Stomach (tissue), 9 donors: ENCODE data around the gene HEPACAM. TPM values are rescaled to one million over a fixed set of nuclear protein-coding genes. Genes with fewer than 3 reads are reported as not detected.

Experiments
- DNase-seq, 2 donors: peaks; one replicate each; pipeline versions ENCODE4 v3.0.0 to v3.0.0-alpha.2; 2013 to 2019
- H3K27ac ChIP-seq, 5 donors: fragments of 200-600 bp in 4 of 5; sonication (generic) in 4 of 5; one replicate each; pipeline ENCODE4 v1.5.1; 2013 to 2019; ENCODE audit warnings: mild to moderate bottlenecking in 1 of 5, moderate library complexity in 1 of 5
- H3K27me3 ChIP-seq, 3 donors: fragments of 200-600 bp; sonication (generic); one replicate each; pipeline ENCODE4 v1.5.1; 2017 to 2019; ENCODE audit warnings: mixed run types in 1 of 3
- H3K36me3 ChIP-seq, 4 donors: fragments of 200-600 bp; sonication (generic); 1 replicate in 3 of 4; 2 replicates in 1 of 4; pipeline ENCODE4 v1.5.1; 2016 to 2019
- H3K4me1 ChIP-seq, 4 donors: fragments of 200-600 bp; sonication (generic); one replicate each; pipeline ENCODE4 v1.5.1; 2016 to 2019
- H3K4me3 ChIP-seq, 4 donors: fragments of 200-600 bp; sonication (generic) in 3 of 4; one replicate each; pipeline ENCODE4 v1.5.1; 2016 to 2019; ENCODE audit warnings: mild to moderate bottlenecking in 1 of 4
- H3K9me3 ChIP-seq, 4 donors: fragments of 200-600 bp; sonication (generic); one replicate each; pipeline ENCODE4 v1.5.1; 2016 to 2019
- EP300 ChIP-seq: sonication (generic); formaldehyde crosslinking; IDR thresholded peaks from one replicate; pipeline ENCODE4 v1.6.1; 2017; ENCODE audit warnings: antibody characterized with exemption
- POLR2A ChIP-seq, 4 donors: fragments of 450-650 bp; IDR thresholded peaks; one replicate each; pipeline ENCODE4 v1.6.1; 2016; ENCODE audit warnings: antibody characterized with exemption in 4 of 4, control low read depth in 2 of 4, mild to moderate bottlenecking in 1 of 4, moderate library complexity in 1 of 4
- POLR2AphosphoS5 ChIP-seq, 3 donors: sonication (generic); formaldehyde crosslinking; IDR thresholded peaks; one replicate each; pipeline ENCODE4 v1.6.1; 2016; ENCODE audit warnings: antibody characterized with exemption in 3 of 3
- WGBS, 5 donors: extraction: QIAGEN DNeasy Blood & Tissue Kit in 3 of 5; methylation state at CpG; one replicate each; pipeline versions ENCODE4 v1.1.5 to v1.1.7; 2013 to 2018; 5-methylcytosine and 5-hydroxymethylcytosine counted together
- intact Hi-C: fragments of 100-400 bp; cut with DNase I; formaldehyde crosslinking; loops from one replicate; pipeline ENCODE4 v1.15.1; 2023; ENCODE audit warnings: low total_unique reads
- polyA plus RNA-seq, 3 donors: library from polyadenylated mRNA; stranded (reverse); fragments of 200-250 nt; gene quantifications; one replicate each; pipeline ENCODE4 v1.2.3, GENCODE V29; 2013
- total RNA-seq, 5 donors: library from RNA; depleted of rRNA; stranded (reverse); fragments of >200 nt; gene quantifications; one replicate each; pipeline versions ENCODE4 v1.1.0 to v1.2.3, GENCODE V29; 2014 to 2016
- TF ChIP-seq, protein P1 (sequence below), 7 experiments: fragments of 450-650 bp in 4 of 7; fragments of 200-600 bp in 3 of 7; sonication (generic) in 3 of 7; IDR thresholded peaks; one replicate each; pipeline ENCODE4 v1.5.1; 2016 to 2019; ENCODE audit warnings: antibody characterized with exemption in 7 of 7, control low read depth in 2 of 7, mild to moderate bottlenecking in 1 of 7
- donor health status: healthy with polysubstance abuse.
- donor health status: Bipolar disorder and iron deficiency.
- donor health status: healthy.

The HEPACAM gene
- total and polyA plus RNA-seq, 8 donors: 0.10 TPM; not detected in 7

DNA sequence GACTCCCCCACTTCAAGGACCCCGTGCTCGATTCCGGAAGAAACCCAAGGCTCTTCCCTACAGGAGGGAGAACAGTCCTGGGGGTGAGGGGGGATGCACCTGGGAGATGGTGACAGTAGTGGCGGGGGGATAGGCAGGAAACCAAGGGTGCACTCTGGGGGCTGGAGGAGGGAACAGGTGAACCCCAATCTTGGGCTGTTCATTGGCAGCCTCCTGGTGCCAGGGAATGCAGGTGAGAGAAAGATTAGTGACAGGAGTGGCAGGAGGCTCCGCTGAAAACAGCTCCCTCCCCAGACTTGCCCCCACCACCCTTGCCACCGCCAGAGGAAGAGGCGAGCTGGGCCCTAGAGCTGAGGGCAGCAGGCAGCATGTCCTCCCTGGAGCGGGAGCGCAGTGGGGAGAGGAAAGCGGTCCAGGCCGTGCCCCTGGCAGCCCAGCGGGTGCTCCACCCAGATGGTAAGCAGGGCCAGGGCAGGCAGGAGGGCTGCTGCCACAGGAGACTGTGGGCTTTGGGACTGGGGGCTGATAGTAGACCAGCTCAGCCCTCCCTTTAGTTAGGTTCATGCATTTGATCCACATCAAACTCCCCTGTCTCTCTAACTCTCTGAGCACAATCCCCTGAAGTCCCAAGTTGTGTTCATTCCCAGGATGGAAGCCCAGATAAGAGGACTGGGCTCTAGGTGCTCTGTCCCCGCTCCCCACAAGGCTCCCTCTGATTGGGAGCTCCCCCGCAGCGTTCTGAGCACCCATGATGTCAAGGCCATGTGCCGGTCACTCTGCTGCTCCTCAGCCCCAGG is 56.2 kb downstream of the HEPACAM start:
- Histone ChIP-seq H3K27me3 (peaks cover 0 to 21% (median 6%) of the 10 kb centered on the region in 3 donors), H3K27ac (peak overlapping the region in 1 of 5 donors; percentile 20), H3K9me3 (no peaks in the 10 kb centered on the region), H3K4me3 (no peak overlapping the region), H3K4me1 (peaks cover 22 to 36% (median 31%) of the 10 kb centered on the region in 4 donors), H3K36me3 (no peaks in the 10 kb centered on the region)
- no peak for DNase-seq
- TF ChIP-seq POLR2A (IDR thresholded peaks at IDR 0.05): no peak
- TF ChIP-seq, protein P1, sequence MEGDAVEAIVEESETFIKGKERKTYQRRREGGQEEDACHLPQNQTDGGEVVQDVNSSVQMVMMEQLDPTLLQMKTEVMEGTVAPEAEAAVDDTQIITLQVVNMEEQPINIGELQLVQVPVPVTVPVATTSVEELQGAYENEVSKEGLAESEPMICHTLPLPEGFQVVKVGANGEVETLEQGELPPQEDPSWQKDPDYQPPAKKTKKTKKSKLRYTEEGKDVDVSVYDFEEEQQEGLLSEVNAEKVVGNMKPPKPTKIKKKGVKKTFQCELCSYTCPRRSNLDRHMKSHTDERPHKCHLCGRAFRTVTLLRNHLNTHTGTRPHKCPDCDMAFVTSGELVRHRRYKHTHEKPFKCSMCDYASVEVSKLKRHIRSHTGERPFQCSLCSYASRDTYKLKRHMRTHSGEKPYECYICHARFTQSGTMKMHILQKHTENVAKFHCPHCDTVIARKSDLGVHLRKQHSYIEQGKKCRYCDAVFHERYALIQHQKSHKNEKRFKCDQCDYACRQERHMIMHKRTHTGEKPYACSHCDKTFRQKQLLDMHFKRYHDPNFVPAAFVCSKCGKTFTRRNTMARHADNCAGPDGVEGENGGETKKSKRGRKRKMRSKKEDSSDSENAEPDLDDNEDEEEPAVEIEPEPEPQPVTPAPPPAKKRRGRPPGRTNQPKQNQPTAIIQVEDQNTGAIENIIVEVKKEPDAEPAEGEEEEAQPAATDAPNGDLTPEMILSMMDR (IDR thresholded peaks at IDR 0.05): no peak
- no peak for TF ChIP-seq EP300
- no peak for TF ChIP-seq POLR2AphosphoS5 (IDR thresholded peaks at IDR 0.05)
- WGBS, 5 donors: 87 to 93% (median 91%) methylated on average over 10 to 16 of the region's 16 CpGs
- intact Hi-C loops: no loop called here

DNA sequence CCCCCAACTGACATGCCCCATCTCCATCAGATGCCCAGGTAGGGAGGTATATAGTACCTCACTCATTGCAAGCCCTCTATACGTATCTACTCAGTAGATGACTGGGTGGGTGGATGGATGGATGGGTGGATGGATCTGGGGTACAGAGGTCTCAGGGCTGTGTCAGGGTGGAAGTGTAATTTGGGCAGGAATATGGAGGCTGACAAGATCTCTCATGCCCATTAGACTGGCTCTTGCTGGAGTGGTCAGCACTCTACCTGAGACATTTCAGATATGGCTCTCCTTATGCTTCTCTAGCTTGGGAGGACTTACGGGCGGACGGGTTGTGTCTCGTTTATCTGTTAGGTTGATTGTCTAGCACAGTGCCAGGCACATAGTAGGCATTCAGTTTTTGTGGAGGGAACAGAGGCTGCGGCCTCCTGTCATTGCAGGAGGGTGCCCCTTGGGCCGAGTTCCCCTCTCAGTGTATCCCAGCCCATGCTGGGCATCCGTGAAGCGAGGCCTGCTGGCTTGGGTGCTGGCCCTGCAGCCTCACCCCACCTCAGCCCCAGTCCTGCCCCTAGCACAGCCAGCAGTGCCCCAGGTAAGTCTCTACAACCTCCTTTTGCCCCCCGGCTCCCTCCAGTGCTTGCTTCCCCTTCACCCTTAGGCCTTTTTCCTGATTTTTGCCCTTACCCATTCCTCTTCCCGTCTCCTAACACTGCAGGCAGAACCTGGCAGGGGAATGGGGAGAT is 56.9 kb downstream of the HEPACAM start:
- H3K4me3 ChIP-seq: no peak overlapping the region
- H3K36me3 ChIP-seq: no peaks in the 10 kb centered on the region
- DNase-seq: no peak
- no peak overlapping the region for H3K27ac ChIP-seq
- TF ChIP-seq, protein P1 (IDR thresholded peaks at IDR 0.05): no peak
- TF ChIP-seq EP300 (no peak), POLR2A (IDR thresholded peaks at IDR 0.05) (no peak), POLR2AphosphoS5 (IDR thresholded peaks at IDR 0.05) (no peak)
- intact Hi-C loops: no loop called here
- H3K9me3 ChIP-seq: no peaks in the 10 kb centered on the region
- WGBS, 5 donors: 86 to 95% (median 94%) methylated on average over 7 to 11 of the region's 11 CpGs
- peaks cover 0 to 26% (median 6%) of the 10 kb centered on the region in 3 donors for H3K27me3 ChIP-seq
- peaks cover 22 to 36% (median 31%) of the 10 kb centered on the region in 4 donors for H3K4me1 ChIP-seq

DNA sequence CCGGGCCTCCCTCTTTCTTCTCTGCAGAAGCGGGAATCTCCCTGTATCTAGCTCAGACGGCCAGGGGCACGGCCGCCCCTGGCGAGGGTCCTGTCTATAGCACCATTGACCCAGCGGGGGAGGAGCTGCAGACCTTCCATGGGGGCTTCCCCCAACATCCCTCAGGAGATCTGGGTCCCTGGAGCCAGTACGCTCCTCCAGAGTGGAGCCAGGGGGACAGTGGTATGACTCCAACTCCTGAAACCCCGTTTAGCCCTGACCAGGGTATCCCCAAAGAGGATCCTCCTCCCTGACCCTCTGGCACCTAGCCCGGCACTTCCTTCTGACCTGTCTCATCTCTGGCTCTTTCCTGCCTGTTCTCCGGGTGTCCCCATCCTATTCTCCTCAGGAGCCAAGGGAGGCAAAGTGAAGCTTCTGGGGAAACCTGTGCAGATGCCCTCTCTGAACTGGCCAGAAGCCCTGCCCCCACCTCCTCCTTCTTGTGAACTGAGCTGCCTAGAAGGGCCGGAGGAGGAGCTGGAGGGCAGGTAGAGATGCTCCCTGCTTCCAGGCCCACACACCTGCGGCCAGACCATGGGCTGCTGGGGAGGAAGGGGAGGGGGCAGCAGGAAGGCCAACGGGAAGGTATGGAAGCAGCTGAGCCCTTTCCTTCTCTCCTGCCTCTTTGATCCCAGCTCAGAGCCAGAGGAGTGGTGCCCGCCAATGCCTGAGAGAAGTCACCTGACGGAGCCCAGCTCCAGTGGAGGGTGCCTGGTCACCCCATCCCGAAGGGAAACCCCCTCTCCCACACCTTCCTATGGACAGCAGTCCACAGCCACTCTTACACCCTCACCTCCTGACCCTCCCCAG is 57.7 kb downstream of the HEPACAM start:
- no peak for DNase-seq
- peaks cover 0 to 34% (median 10%) of the 10 kb centered on the region in 3 donors for H3K27me3 ChIP-seq
- 63 to 76% (median 73%) methylated on average over 17 of the region's 17 CpGs for WGBS, 5 donors
- no peak overlapping the region for H3K4me3 ChIP-seq
- peak overlapping the region in 2 of 5 donors; percentile 90 to 91 for H3K27ac ChIP-seq
- H3K4me1 ChIP-seq: peaks cover 22 to 36% (median 31%) of the 10 kb centered on the region in 4 donors
- intact Hi-C loops: no loop called here
- no peaks in the 10 kb centered on the region for H3K9me3 ChIP-seq
- TF ChIP-seq POLR2AphosphoS5 (IDR thresholded peaks at IDR 0.05) (no peak), EP300 (no peak), POLR2A (IDR thresholded peaks at IDR 0.05) (no peak)
- TF ChIP-seq, protein P1 (IDR thresholded peaks at IDR 0.05): no peak
- no peaks in the 10 kb centered on the region for H3K36me3 ChIP-seq

DNA sequence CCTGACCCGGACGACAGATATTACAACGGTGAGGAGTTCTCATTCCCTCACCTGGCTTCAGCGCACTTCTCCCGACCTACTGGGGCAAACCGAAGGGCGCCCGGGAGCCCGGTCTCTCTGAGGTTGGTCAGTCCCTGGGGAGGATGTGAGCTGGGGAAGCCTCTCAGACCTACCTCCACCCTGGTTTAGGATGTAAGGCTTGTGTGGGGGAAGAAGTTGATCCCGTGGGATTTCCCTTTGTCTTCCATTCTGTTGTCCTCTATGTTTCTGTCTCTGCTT is 58.3 kb downstream of the HEPACAM start:
- H3K4me1 ChIP-seq: peaks cover 19 to 33% (median 29%) of the 10 kb centered on the region in 4 donors
- no peaks in the 10 kb centered on the region for H3K9me3 ChIP-seq
- DNase-seq: no peak
- TF ChIP-seq POLR2A (IDR thresholded peaks at IDR 0.05) (no peak), EP300 (no peak), POLR2AphosphoS5 (IDR thresholded peaks at IDR 0.05) (no peak)
- TF ChIP-seq, protein P1 (IDR thresholded peaks at IDR 0.05): no peak
- peak overlapping the region in 3 of 5 donors; percentile 88 to 91 (median 90) for H3K27ac ChIP-seq
- H3K4me3 ChIP-seq: peak overlapping the region in 3 of 4 donors; percentile 49 to 75 (median 58)
- no peaks in the 10 kb centered on the region for H3K36me3 ChIP-seq
- intact Hi-C loops: no loop called here
- 49 to 66% (median 57%) methylated on average over 10 of the region's 10 CpGs for WGBS, 5 donors
- H3K27me3 ChIP-seq: peaks cover 0 to 39% (median 15%) of the 10 kb centered on the region in 3 donors
